HCT116 (cell line): ENCODE measurements around the gene ITIH1. TPM values are rescaled to one million over a fixed set of nuclear protein-coding genes. Genes with fewer than 3 reads are reported as not detected.

Experiments
- ATAC-seq: fragments of 200-7000 bp; cut with Tn5 transposase; 2 replicates; pipeline ENCODE4 v1.9.1; 2020; ENCODE audit warnings: mild to moderate bottlenecking, moderate library complexity
- BruUV-seq: library from RNA; stranded (reverse); fragments of 400-500 nt; replicated peaks from 2 replicates; lab custom pipeline; 2021; lab: Mats Ljungman, UMichigan
- CTCF ChIA-PET: fragments of 300-600 bp; sonication (Branson Sonifier 250); formaldehyde crosslinking; loops from one replicate; lab custom pipeline; 2021; ENCODE audit warnings: antibody characterized with exemption; lab: Charles Lee
- POLR2A ChIA-PET: fragments of 300-600, 350-600 bp; sonication (Branson Sonifier 250); formaldehyde crosslinking; loops from one replicate; lab custom pipeline; 2021; ENCODE audit warnings: antibody characterized with exemption; lab: Charles Lee
- RAD21 ChIA-PET, 2 experiments: fragments of 300-600 bp; sonication (Branson Sonifier 250); formaldehyde crosslinking; loops; one replicate each; lab custom pipeline; 2023; ENCODE audit warnings: low total read pairs in 2 of 2; ENCODE audit not compliant: uncharacterized antibody in 2 of 2, unreplicated experiment in 2 of 2, low non-redundant PET in 1 of 2; lab: Charles Lee
- DNase-seq: peaks from one replicate; pipeline ENCODE4 v3.0.0-alpha.2; 2010; ENCODE audit warnings: low read depth, low spot score
- H2AFZ ChIP-seq: fragments of 200-600 bp; shearing (Covaris generic), sonication (generic); 2 replicates; pipeline ENCODE4 v1.6.1; 2017; ENCODE audit warnings: low read depth, mixed run types, mixed read lengths, antibody characterized with exemption, low read length; ENCODE audit not compliant: poor library complexity, severe bottlenecking
- H3K27ac ChIP-seq: 2 replicates; pipeline ENCODE4 v1.5.1; 2012; ENCODE audit warnings: low read depth, low read length
- H3K27me3 ChIP-seq: fragments of 200-600 bp; sonication (generic); 2 replicates; pipeline ENCODE4 v1.6.1; 2016; ENCODE audit warnings: mixed run types, low read length, mixed read lengths; ENCODE audit not compliant: insufficient read depth
- H3K36me3 ChIP-seq, 2 experiments: fragments of 200-500 bp in 1 of 2; fragments of 200-600 bp in 1 of 2; sonication (Bioruptor generic) in 1 of 2; sonication (generic) in 1 of 2; 2 replicates each; pipeline versions ENCODE4 v1.5.1 to v1.6.1; 2014 to 2016; ENCODE audit warnings: low read length in 2 of 2, inconsistent platforms in 1 of 2, mixed read lengths in 1 of 2, mixed run types in 1 of 2; ENCODE audit not compliant: insufficient read depth in 2 of 2, control insufficient read depth in 1 of 2
- H3K4me1 ChIP-seq, 2 experiments: fragments of 200-600 bp in 1 of 2; sonication (generic) in 1 of 2; 2 replicates each; pipeline versions ENCODE4 v1.5.1 to v1.6.1; 2012 to 2017; ENCODE audit warnings: low read length in 2 of 2, inconsistent platforms in 1 of 2, mild to moderate bottlenecking in 1 of 2, mixed read lengths in 1 of 2, mixed run types in 1 of 2, moderate library complexity in 1 of 2; ENCODE audit not compliant: insufficient read depth in 2 of 2, control insufficient read depth in 1 of 2
- H3K4me2 ChIP-seq: fragments of 200-600 bp; sonication (generic); 2 replicates; pipeline ENCODE4 v1.6.1; 2017; ENCODE audit warnings: mixed run types, low read length, mixed read lengths
- H3K4me3 ChIP-seq, 2 experiments: fragments of 200-600 bp in 1 of 2; sonication (generic) in 1 of 2; replicated peaks in 1 of 2; 2 replicates each; pipeline ENCODE4 v1.5.1; 2011 to 2016; ENCODE audit warnings: low read length in 2 of 2, control low read depth in 1 of 2, low read depth in 1 of 2, mild to moderate bottlenecking in 1 of 2, mixed read lengths in 1 of 2, mixed run types in 1 of 2
- H3K79me2 ChIP-seq: fragments of 200-600 bp; sonication (generic); 2 replicates; pipeline ENCODE4 v1.6.1; 2017; ENCODE audit warnings: mild to moderate bottlenecking, mixed run types, low read length, moderate library complexity, mixed read lengths; ENCODE audit not compliant: insufficient read depth
- H3K9ac ChIP-seq: fragments of 200-600 bp; sonication (generic); 2 replicates; pipeline ENCODE4 v1.6.1; 2016; ENCODE audit warnings: low read length, mixed read lengths
- H3K9me2 ChIP-seq: fragments of 200-600 bp; sonication (generic), shearing (Covaris generic); 2 replicates; pipeline ENCODE4 v1.6.1; 2017; ENCODE audit warnings: mixed run types, mild to moderate bottlenecking, moderate library complexity; ENCODE audit not compliant: insufficient read depth
- H3K9me3 ChIP-seq, 2 experiments: fragments of 200-500 bp in 1 of 2; fragments of 200-600 bp in 1 of 2; sonication (Bioruptor generic) in 1 of 2; sonication (generic) in 1 of 2; 2 replicates each; pipeline ENCODE4 v1.6.1; 2014 to 2017; ENCODE audit warnings: low read length in 2 of 2, mixed read lengths in 2 of 2, inconsistent platforms in 1 of 2, low read depth in 1 of 2, mild to moderate bottlenecking in 1 of 2, mixed run types in 1 of 2, moderate library complexity in 1 of 2; ENCODE audit not compliant: control insufficient read depth in 1 of 2, insufficient read depth in 1 of 2
- H4K20me1 ChIP-seq: fragments of 200-600 bp; sonication (generic), shearing (Covaris generic); 2 replicates; pipeline ENCODE4 v1.6.1; 2017; ENCODE audit warnings: mixed run types, mild to moderate bottlenecking, moderate library complexity; ENCODE audit not compliant: insufficient read depth
- CBX3 ChIP-seq: IDR thresholded peaks from 2 replicates; pipeline ENCODE4 v1.6.1; 2012; ENCODE audit warnings: low read depth
- CEBPB ChIP-seq: IDR thresholded peaks from 2 replicates; pipeline ENCODE4 v1.6.1; 2012; ENCODE audit warnings: low read depth
- EGR1 ChIP-seq: IDR thresholded peaks from 2 replicates; pipeline ENCODE4 v1.6.1; 2012; ENCODE audit warnings: low read depth
- EZH2phosphoT487 ChIP-seq: fragments of 200-600 bp; IDR thresholded peaks from 2 replicates; pipeline ENCODE4 v1.6.1; 2018; ENCODE audit warnings: antibody characterized with exemption, borderline replicate concordance
- FOSL1 ChIP-seq: IDR thresholded peaks from 2 replicates; pipeline ENCODE4 v1.6.1; 2012; ENCODE audit warnings: low read depth
- JUND ChIP-seq: IDR thresholded peaks from 2 replicates; pipeline ENCODE4 v1.6.1; 2012
- MAX ChIP-seq: IDR thresholded peaks from 2 replicates; pipeline ENCODE4 v1.6.1; 2012
- RAD21 ChIP-seq: IDR thresholded peaks from 2 replicates; pipeline ENCODE4 v1.6.1; 2012; ENCODE audit warnings: low read depth, mild to moderate bottlenecking
- SIN3A ChIP-seq: IDR thresholded peaks from 2 replicates; pipeline ENCODE4 v1.6.1; 2012; ENCODE audit warnings: low read depth
- SP1 ChIP-seq: IDR thresholded peaks from 2 replicates; pipeline ENCODE4 v1.6.1; 2012; ENCODE audit warnings: low read depth
- SRF ChIP-seq: IDR thresholded peaks from 2 replicates; pipeline ENCODE4 v1.6.1; 2012; ENCODE audit warnings: low read depth
- ZFX ChIP-seq: fragments of 450-650 bp; IDR thresholded peaks from 2 replicates; pipeline ENCODE4 v1.6.1; 2017
- ZNF274 ChIP-seq: fragments of 200-500 bp; sonication (Bioruptor generic); IDR thresholded peaks from 2 replicates; pipeline ENCODE4 v1.6.1; 2014; ENCODE audit warnings: mild to moderate bottlenecking, low read depth, low read length, inconsistent platforms
- intact Hi-C: fragments of 100-400 bp; cut with micrococcal nuclease; formaldehyde crosslinking; loops from 2 replicates; pipeline ENCODE4 v1.10.0; 2022
- total RNA-seq: library from RNA; stranded (reverse); gene quantifications from one replicate; pipeline ENCODE4 v1.2.1, GENCODE V29; 2021; ENCODE audit not compliant: unreplicated experiment
- TF ChIP-seq, protein P1 (sequence below), 3 experiments: fragments of 200-600 bp in 1 of 3; sonication (generic) in 1 of 3; IDR thresholded peaks in 2 of 3; conservative IDR thresholded peaks in 1 of 3; 2 replicates each; pipeline ENCODE4 v1.5.1; 2012 to 2017; ENCODE audit warnings: low read depth in 2 of 3, low read length in 2 of 3, antibody characterized with exemption in 1 of 3, borderline replicate concordance in 1 of 3, control low read depth in 1 of 3, mild to moderate bottlenecking in 1 of 3, mixed read lengths in 1 of 3, mixed run types in 1 of 3, moderate library complexity in 1 of 3; ENCODE audit not compliant: insufficient read depth in 1 of 3

The ITIH1 gene
- total RNA-seq, 1 experiment from 2014 or later = 0.37 TPM

GRCh38 chr3:52784021-52784621 lies 6.7 kb downstream of the ITIH1 start:
- H3K79me2 ChIP-seq = no peaks in the 10 kb centered on the region
- H3K9me2 ChIP-seq = no peaks in the 10 kb centered on the region
- no peaks in the 10 kb centered on the region for H3K4me1 ChIP-seq
- ChIA-PET POLR2A (no interaction called here), CTCF (no interaction called here), RAD21 (no interaction called here)
- no TSS peak for BruUV-seq
- intact Hi-C loops = no loop called here
- no peaks in the 10 kb centered on the region for H3K9me3 ChIP-seq
- H3K27me3 ChIP-seq = peaks cover 30% of the 10 kb centered on the region
- no peak overlapping the region for H2AFZ ChIP-seq
- H3K4me3 ChIP-seq = no peak overlapping the region
- no peak for ATAC-seq
- DNase-seq = no peak
- no peak overlapping the region for H3K4me2 ChIP-seq
- H4K20me1 ChIP-seq = no peaks in the 10 kb centered on the region
- no peak overlapping the region for H3K9ac ChIP-seq
- no peak overlapping the region for H3K27ac ChIP-seq
- TF ChIP-seq EGR1 (no peak), CEBPB (no peak), MAX (no peak), RAD21 (no peak), FOSL1 (no peak), ZFX (no peak), SRF (no peak), ZNF274 (no peak), CBX3 (no peak), JUND (no peak), SP1 (no peak), SIN3A (no peak), EZH2phosphoT487 (no peak)
- TF ChIP-seq, protein P1, sequence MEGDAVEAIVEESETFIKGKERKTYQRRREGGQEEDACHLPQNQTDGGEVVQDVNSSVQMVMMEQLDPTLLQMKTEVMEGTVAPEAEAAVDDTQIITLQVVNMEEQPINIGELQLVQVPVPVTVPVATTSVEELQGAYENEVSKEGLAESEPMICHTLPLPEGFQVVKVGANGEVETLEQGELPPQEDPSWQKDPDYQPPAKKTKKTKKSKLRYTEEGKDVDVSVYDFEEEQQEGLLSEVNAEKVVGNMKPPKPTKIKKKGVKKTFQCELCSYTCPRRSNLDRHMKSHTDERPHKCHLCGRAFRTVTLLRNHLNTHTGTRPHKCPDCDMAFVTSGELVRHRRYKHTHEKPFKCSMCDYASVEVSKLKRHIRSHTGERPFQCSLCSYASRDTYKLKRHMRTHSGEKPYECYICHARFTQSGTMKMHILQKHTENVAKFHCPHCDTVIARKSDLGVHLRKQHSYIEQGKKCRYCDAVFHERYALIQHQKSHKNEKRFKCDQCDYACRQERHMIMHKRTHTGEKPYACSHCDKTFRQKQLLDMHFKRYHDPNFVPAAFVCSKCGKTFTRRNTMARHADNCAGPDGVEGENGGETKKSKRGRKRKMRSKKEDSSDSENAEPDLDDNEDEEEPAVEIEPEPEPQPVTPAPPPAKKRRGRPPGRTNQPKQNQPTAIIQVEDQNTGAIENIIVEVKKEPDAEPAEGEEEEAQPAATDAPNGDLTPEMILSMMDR (IDR thresholded peaks at IDR 0.05 in 2 of 3, conservative IDR thresholded peaks at IDR 0.05 in 1 of 3; ENCODE audit: borderline replicate concordance in 1 of 3, insufficient read depth in 1 of 3, low read depth in 2 of 3, low read length in 2 of 3) = no peak
- H3K36me3 ChIP-seq = no peaks in the 10 kb centered on the region
